HEK293 (cell line): ENCODE results near the gene CLNK.

Experiments
- CTCF ChIA-PET: fragments of 350-600 bp; formaldehyde crosslinking; extraction: SDS; loops from one replicate; lab custom pipeline; 2021; ENCODE audit warnings: antibody characterized with exemption; lab: Yijun Ruan, JAX
- POLR2A ChIA-PET: fragments of 300-600 bp; formaldehyde crosslinking; extraction: SDS; loops from one replicate; lab custom pipeline; 2020; ENCODE audit warnings: antibody characterized with exemption, inconsistent platforms; lab: Yijun Ruan, JAX
- H3K27ac ChIP-seq: fragments of 200-500 bp; sonication (Bioruptor generic); 2 replicates; pipeline ENCODE4 v1.5.1; 2014; ENCODE audit warnings: low read depth, low read length, control low read depth, inconsistent platforms; ENCODE audit errors: extremely low read depth
- H3K36me3 ChIP-seq, 2 experiments: fragments of 200-500 bp in 1 of 2; sonication (Bioruptor generic) in 1 of 2; 1 replicate in 1 of 2; 2 replicates in 1 of 2; pipeline ENCODE4 v1.5.1; 2014 to 2017; ENCODE audit warnings: inconsistent platforms in 2 of 2, low read length in 2 of 2; ENCODE audit not compliant: control insufficient read depth in 2 of 2, insufficient read depth in 1 of 2
- H3K4me1 ChIP-seq: fragments of 200-500 bp; sonication (Bioruptor generic); 2 replicates; pipeline ENCODE4 v1.5.1; 2014; ENCODE audit warnings: mild to moderate bottlenecking, low read length, inconsistent platforms; ENCODE audit not compliant: control insufficient read depth, insufficient read depth
- H3K4me3 ChIP-seq: 2 replicates; pipeline ENCODE4 v1.5.1; 2011; ENCODE audit warnings: low read depth, mild to moderate bottlenecking, control low read depth, low read length, moderate library complexity
- H3K9me3 ChIP-seq: fragments of 200-500 bp; sonication (Bioruptor generic); 2 replicates; pipeline ENCODE4 v1.5.1; 2014; ENCODE audit warnings: low read depth, low read length, inconsistent platforms; ENCODE audit not compliant: control insufficient read depth, insufficient read depth
- HOXD13 ChIP-seq: sonication (generic); formaldehyde crosslinking; IDR thresholded peaks from 2 replicates; pipeline ENCODE4 v1.8.0; 2022; ENCODE audit warnings: missing genetic modification reagents, borderline replicate concordance
- KLF1 ChIP-seq: fragments of 450-650 bp; formaldehyde crosslinking; IDR thresholded peaks from 2 replicates; pipeline ENCODE4 v1.5.1; 2016; ENCODE audit warnings: missing biosample characterization, missing genetic modification characterization
- PRDM2 ChIP-seq: fragments of 450-650 bp; formaldehyde crosslinking; IDR thresholded peaks from 2 replicates; pipeline ENCODE4 v1.5.1; 2016; ENCODE audit warnings: missing biosample characterization, missing genetic modification characterization, borderline replicate concordance
- SP3 ChIP-seq: fragments of 450-650 bp; formaldehyde crosslinking; IDR thresholded peaks from 2 replicates; pipeline ENCODE4 v1.5.1; 2016; ENCODE audit warnings: missing biosample characterization, missing genetic modification characterization
- WT1 ChIP-seq: fragments of 450-650 bp; formaldehyde crosslinking; IDR thresholded peaks from 2 replicates; pipeline ENCODE4 v1.5.1; 2016; ENCODE audit warnings: missing biosample characterization, missing genetic modification characterization
- ZBTB48 ChIP-seq: fragments of 450-650 bp; formaldehyde crosslinking; IDR thresholded peaks from 2 replicates; pipeline ENCODE4 v1.5.1; 2016; ENCODE audit warnings: missing biosample characterization, missing genetic modification characterization
- ZEB2 ChIP-seq: fragments of 450-650 bp; formaldehyde crosslinking; IDR thresholded peaks from 2 replicates; pipeline ENCODE4 v1.5.1; 2016; ENCODE audit warnings: missing biosample characterization, missing genetic modification characterization
- ZNF112 ChIP-seq: fragments of 450-650 bp; formaldehyde crosslinking; IDR thresholded peaks from 2 replicates; pipeline ENCODE4 v1.5.0; 2017; ENCODE audit warnings: missing biosample characterization, missing genetic modification characterization
- ZNF133 ChIP-seq: fragments of 450-650 bp; formaldehyde crosslinking; IDR thresholded peaks from 2 replicates; pipeline ENCODE4 v1.5.1; 2016; ENCODE audit warnings: missing biosample characterization, missing genetic modification characterization
- ZNF184 ChIP-seq: fragments of 450-650 bp; IDR thresholded peaks from 2 replicates; pipeline ENCODE4 v1.5.1; 2018; ENCODE audit warnings: missing biosample characterization, mild to moderate bottlenecking, missing genetic modification characterization
- ZNF514 ChIP-seq: fragments of 450-650 bp; formaldehyde crosslinking; IDR thresholded peaks from 2 replicates; pipeline ENCODE4 v1.5.1; 2016; ENCODE audit warnings: missing biosample characterization, missing genetic modification characterization
- ZNF521 ChIP-seq: fragments of 450-650 bp; formaldehyde crosslinking; IDR thresholded peaks from 2 replicates; pipeline ENCODE4 v1.5.1; 2017; ENCODE audit warnings: missing biosample characterization, mild to moderate bottlenecking, missing genetic modification characterization
- ZNF544 ChIP-seq: fragments of 450-650 bp; formaldehyde crosslinking; IDR thresholded peaks from 2 replicates; pipeline ENCODE4 v1.5.0; 2017; ENCODE audit warnings: missing biosample characterization, missing genetic modification characterization
- ZNF610 ChIP-seq: fragments of 450-650 bp; formaldehyde crosslinking; IDR thresholded peaks from 2 replicates; pipeline ENCODE4 v1.5.1; 2016; ENCODE audit warnings: missing biosample characterization, missing genetic modification characterization, borderline replicate concordance
- ZNF654 ChIP-seq: fragments of 450-650 bp; formaldehyde crosslinking; IDR thresholded peaks from 2 replicates; pipeline ENCODE4 v1.5.1; 2016; ENCODE audit warnings: low read depth, missing biosample characterization, missing genetic modification characterization
- ZNF692 ChIP-seq: fragments of 450-650 bp; formaldehyde crosslinking; IDR thresholded peaks from 2 replicates; pipeline ENCODE4 v1.5.1; 2016; ENCODE audit warnings: missing biosample characterization, missing genetic modification characterization
- ZNF777 ChIP-seq: fragments of 450-650 bp; formaldehyde crosslinking; IDR thresholded peaks from 2 replicates; pipeline ENCODE4 v1.5.1; 2017; ENCODE audit warnings: missing biosample characterization, missing genetic modification characterization, borderline replicate concordance
- ZNF791 ChIP-seq: fragments of 450-650 bp; formaldehyde crosslinking; IDR thresholded peaks from 2 replicates; pipeline ENCODE4 v1.5.1; 2016; ENCODE audit warnings: missing biosample characterization, missing genetic modification characterization
- TF ChIP-seq, protein P1 (sequence below): fragments of 450-650 bp; formaldehyde crosslinking; IDR thresholded peaks from 2 replicates; pipeline ENCODE4 v1.5.1; 2016; ENCODE audit warnings: missing biosample characterization, missing genetic modification characterization
- TF ChIP-seq, protein P2 (sequence below): fragments of 450-650 bp; formaldehyde crosslinking; IDR thresholded peaks from 2 replicates; pipeline ENCODE4 v1.5.1; 2016; ENCODE audit warnings: missing biosample characterization, missing genetic modification characterization
- TF ChIP-seq, protein P3 (sequence below): fragments of 450-650 bp; formaldehyde crosslinking; IDR thresholded peaks from 2 replicates; pipeline ENCODE4 v1.5.1; 2016; ENCODE audit warnings: missing biosample characterization, missing genetic modification characterization

The CLNK gene

GRCh38 chr4:10582951-10583350 is 101.6 kb downstream of the CLNK start (continued):
- TF ChIP-seq, protein P1, sequence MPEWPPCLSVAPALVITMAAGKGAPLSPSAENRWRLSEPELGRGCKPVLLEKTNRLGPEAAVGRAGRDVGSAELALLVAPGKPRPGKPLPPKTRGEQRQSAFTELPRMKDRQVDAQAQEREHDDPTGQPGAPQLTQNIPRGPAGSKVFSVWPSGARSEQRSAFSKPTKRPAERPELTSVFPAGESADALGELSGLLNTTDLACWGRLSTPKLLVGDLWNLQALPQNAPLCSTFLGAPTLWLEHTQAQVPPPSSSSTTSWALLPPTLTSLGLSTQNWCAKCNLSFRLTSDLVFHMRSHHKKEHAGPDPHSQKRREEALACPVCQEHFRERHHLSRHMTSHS (tag by site-specific recombination): no peak
- TF ChIP-seq ZNF777: no peak
- no peak for TF ChIP-seq ZNF610 (tag by site-specific recombination)
- no peak for TF ChIP-seq PRDM2 (tag by site-specific recombination)
- TF ChIP-seq, all 188 proteins: peak for 0

GRCh38 chr4:10582059-10582686 is 102.4 kb downstream of the CLNK start:
- H3K9me3 ChIP-seq: no peaks in the 10 kb centered on the region
- ChIA-PET POLR2A (no interaction called here), CTCF (interaction anchor here (0.8 to 1.1 kb wide), 3 partner anchors 425 to 1042 kb away, joined by 3 to 5 read pairs (median 3); no protein-coding TSS in a partner anchor)
- no peak overlapping the region for H3K4me3 ChIP-seq
- H3K36me3 ChIP-seq: no peaks in the 10 kb centered on the region
- TF ChIP-seq ZNF544 (no peak), SP3 (tag by site-specific recombination) (no peak), ZBTB48 (tag by site-specific recombination) (no peak), ZNF654 (tag by site-specific recombination) (peak; percentile 76), ZEB2 (tag by site-specific recombination) (no peak), ZNF184 (tag by site-specific recombination) (no peak)
- no peaks in the 10 kb centered on the region for H3K4me1 ChIP-seq
- no peak overlapping the region for H3K27ac ChIP-seq

DNA sequence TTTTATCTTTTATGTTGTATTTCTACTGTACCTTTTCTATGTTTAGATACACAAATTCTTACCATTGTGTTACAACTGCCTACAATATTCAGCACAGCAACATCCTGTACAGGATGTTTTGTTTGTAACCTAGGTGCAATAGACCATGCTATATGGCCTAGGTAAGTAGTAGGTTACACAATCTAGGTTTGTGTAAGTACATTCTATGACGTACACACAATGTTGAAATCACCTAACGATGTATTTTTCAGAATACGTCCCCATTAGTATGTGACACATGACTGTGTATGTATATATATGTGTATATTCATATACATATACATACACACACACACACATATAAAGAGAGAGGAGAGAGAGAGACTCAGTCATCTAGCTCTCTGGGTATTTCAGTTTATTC is 103.5 kb downstream of the CLNK start:
- ChIA-PET POLR2A (no interaction called here), CTCF (interaction anchor here (0.5 to 1.2 kb wide), 13 partner anchors 17 to 849 kb away, joined by 3 to 5 read pairs (median 3); no protein-coding TSS in a partner anchor)
- Histone ChIP-seq H3K9me3 (no peaks in the 10 kb centered on the region), H3K4me1 (no peaks in the 10 kb centered on the region), H3K4me3 (no peak overlapping the region), H3K36me3 (no peaks in the 10 kb centered on the region), H3K27ac (no peak overlapping the region)
- TF ChIP-seq, protein P2, sequence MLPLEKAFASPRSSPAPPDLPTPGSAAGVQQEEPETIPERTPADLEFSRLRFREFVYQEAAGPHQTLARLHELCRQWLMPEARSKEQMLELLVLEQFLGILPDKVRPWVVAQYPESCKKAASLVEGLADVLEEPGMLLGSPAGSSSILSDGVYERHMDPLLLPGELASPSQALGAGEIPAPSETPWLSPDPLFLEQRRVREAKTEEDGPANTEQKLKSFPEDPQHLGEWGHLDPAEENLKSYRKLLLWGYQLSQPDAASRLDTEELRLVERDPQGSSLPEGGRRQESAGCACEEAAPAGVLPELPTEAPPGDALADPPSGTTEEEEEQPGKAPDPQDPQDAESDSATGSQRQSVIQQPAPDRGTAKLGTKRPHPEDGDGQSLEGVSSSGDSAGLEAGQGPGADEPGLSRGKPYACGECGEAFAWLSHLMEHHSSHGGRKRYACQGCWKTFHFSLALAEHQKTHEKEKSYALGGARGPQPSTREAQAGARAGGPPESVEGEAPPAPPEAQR (tag by site-specific recombination): no peak
- no peak for TF ChIP-seq ZNF521 (tag by site-specific recombination)
- TF ChIP-seq, protein P3, sequence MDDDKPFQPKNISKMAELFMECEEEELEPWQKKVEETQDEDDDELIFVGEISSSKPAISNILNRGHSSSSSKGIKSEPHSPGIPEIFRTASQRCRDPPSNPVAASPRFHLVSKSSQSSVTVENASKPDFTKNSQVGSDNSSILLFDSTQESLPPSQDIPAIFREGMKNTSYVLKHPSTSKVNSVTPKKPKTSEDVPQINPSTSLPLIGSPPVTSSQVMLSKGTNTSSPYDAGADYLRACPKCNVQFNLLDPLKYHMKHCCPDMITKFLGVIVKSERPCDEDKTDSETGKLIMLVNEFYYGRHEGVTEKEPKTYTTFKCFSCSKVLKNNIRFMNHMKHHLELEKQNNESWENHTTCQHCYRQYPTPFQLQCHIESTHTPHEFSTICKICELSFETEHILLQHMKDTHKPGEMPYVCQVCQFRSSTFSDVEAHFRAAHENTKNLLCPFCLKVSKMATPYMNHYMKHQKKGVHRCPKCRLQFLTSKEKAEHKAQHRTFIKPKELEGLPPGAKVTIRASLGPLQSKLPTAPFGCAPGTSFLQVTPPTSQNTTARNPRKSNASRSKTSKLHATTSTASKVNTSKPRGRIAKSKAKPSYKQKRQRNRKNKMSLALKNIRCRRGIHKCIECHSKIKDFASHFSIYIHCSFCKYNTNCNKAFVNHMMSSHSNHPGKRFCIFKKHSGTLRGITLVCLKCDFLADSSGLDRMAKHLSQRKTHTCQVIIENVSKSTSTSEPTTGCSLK: no peak
- no peak for TF ChIP-seq WT1 (tag by site-specific recombination)
- TF ChIP-seq ZNF514: no peak
- no peak for TF ChIP-seq ZNF133
- no peak for TF ChIP-seq HOXD13 (CRISPR knock-in tag)
- TF ChIP-seq KLF1 (tag by site-specific recombination): no peak
- no peak for TF ChIP-seq ZNF692 (tag by site-specific recombination)
- no peak for TF ChIP-seq ZNF791
- TF ChIP-seq ZNF654 (tag by site-specific recombination): no peak
- no peak for TF ChIP-seq ZNF112 (tag by site-specific recombination)
